Transverse colon (tissue), 4 donors: ENCODE measurements around the gene GNB1. TPM values are rescaled to one million over a fixed set of nuclear protein-coding genes. Genes with fewer than 3 reads are reported as not detected.

Experiments
- DNase-seq: peaks from one replicate; pipeline ENCODE4 v3.0.0-alpha.2; 2019
- H3K27ac ChIP-seq, 4 donors: fragments of 200-600 bp; sonication (generic); 2 replicates each; pipeline ENCODE4 v1.5.1; 2016 to 2018; ENCODE audit warnings: inconsistent platforms in 4 of 4
- H3K27me3 ChIP-seq: fragments of 200-600 bp; sonication (generic); 2 replicates; pipeline ENCODE4 v1.5.1; 2017; ENCODE audit warnings: inconsistent platforms
- H3K36me3 ChIP-seq, 4 donors: fragments of 200-600 bp; sonication (generic); 2 replicates each; pipeline ENCODE4 v1.5.1; 2017 to 2019; ENCODE audit warnings: inconsistent platforms in 4 of 4
- H3K4me1 ChIP-seq, 4 donors: fragments of 200-600 bp; sonication (generic); 2 replicates each; pipeline ENCODE4 v1.5.1; 2017 to 2020; ENCODE audit warnings: inconsistent platforms in 4 of 4
- H3K4me3 ChIP-seq, 4 donors: fragments of 200-600 bp; sonication (generic); 1 replicate in 1 of 4; 2 replicates in 3 of 4; pipeline versions ENCODE4 v1.5.1 to v1.6.1; 2017 to 2019; ENCODE audit warnings: inconsistent platforms in 4 of 4
- H3K9me3 ChIP-seq, 2 donors: fragments of 200-600 bp; sonication (generic); 2 replicates each; pipeline ENCODE4 v1.5.1; 2017 to 2019; ENCODE audit warnings: inconsistent platforms in 2 of 2
- CTCF ChIP-seq, 5 experiments: fragments of 200-600 bp in 3 of 5; fragments of 450-650 bp in 2 of 5; sonication (generic) in 3 of 5; IDR thresholded peaks; 1 replicate in 2 of 5; 2 replicates in 3 of 5; pipeline ENCODE4 v1.5.1; 2016 to 2017; ENCODE audit warnings: antibody characterized with exemption in 5 of 5, inconsistent platforms in 3 of 5, mild to moderate bottlenecking in 2 of 5, moderate library complexity in 1 of 5
- EP300 ChIP-seq: sonication (generic); formaldehyde crosslinking; IDR thresholded peaks from one replicate; pipeline ENCODE4 v1.6.1; 2017; ENCODE audit warnings: antibody characterized with exemption, low read depth
- POLR2A ChIP-seq: fragments of 450-650 bp; IDR thresholded peaks from one replicate; pipeline ENCODE4 v1.6.1; 2016; ENCODE audit warnings: antibody characterized with exemption, mild to moderate bottlenecking, moderate library complexity
- POLR2AphosphoS5 ChIP-seq, 3 donors: sonication (generic); formaldehyde crosslinking; IDR thresholded peaks; one replicate each; pipeline ENCODE4 v1.6.1; 2016; ENCODE audit warnings: antibody characterized with exemption in 3 of 3
- WGBS, 2 donors: methylation state at CpG; one replicate each; pipeline ENCODE4 v1.1.5; 2018; ENCODE audit warnings: low coverage in 1 of 2; 5-methylcytosine and 5-hydroxymethylcytosine counted together
- in situ Hi-C, 4 donors: fragments of 200-750 bp; cut with MboI; loops; one replicate each; pipeline versions ENCODE4 v1.15.0 to v1.15.1; 2017; ENCODE audit warnings: low sequenced_read_pairs in 3 of 4, low pct_ligation_motif_present in 1 of 4, low pct_unique_long_range_greater_than_20kb in 1 of 4
- intact Hi-C: fragments of 100-400 bp; cut with DNase I; formaldehyde crosslinking; loops from one replicate; pipeline ENCODE4 v1.15.1; 2023; ENCODE audit warnings: low total_unique reads
- total RNA-seq, 4 donors: library from RNA; depleted of rRNA; stranded (reverse); fragments of >200 nt; gene quantifications; one replicate each; pipeline ENCODE4 v1.1.0, GENCODE V29; 2016

Gene GNB1
- total RNA-seq, 4 donors from 2014 or later, result 123 to 191 (median 174) TPM

GRCh38 chr1:1793481-1794244 lies 97.2 kb downstream of the GNB1 start:
- intact Hi-C loops, result no loop called here
- Histone ChIP-seq H3K36me3 (peaks cover 0 to 49% (median 20%) of the 10 kb centered on the region in 4 donors), H3K27me3 (no peaks in the 10 kb centered on the region), H3K27ac (no peak overlapping the region), H3K9me3 (no peaks in the 10 kb centered on the region), H3K4me3 (no peak overlapping the region), H3K4me1 (no peaks in the 10 kb centered on the region)
- in situ Hi-C loops, result loop anchor here in 1 of 4 donors (5.0 kb wide), 1 partner anchor 49 kb away; no protein-coding TSS in a partner anchor
- 67 to 91% methylated on average over 2 to 17 of the region's 17 CpGs for WGBS, 2 donors
- TF ChIP-seq CTCF (IDR thresholded peaks at IDR 0.05), result no peak
- TF ChIP-seq POLR2A, result no peak
- no peak for TF ChIP-seq EP300
- TF ChIP-seq POLR2AphosphoS5 (IDR thresholded peaks at IDR 0.05), result no peak
- no peak for DNase-seq

GRCh38 chr1:1788646-1789431 lies 102.0 kb downstream of the GNB1 start:
- intact Hi-C loops (no loop called here), in situ Hi-C loops (loop anchor here in 2 of 4 donors (10.0 kb wide), 1 partner anchor 116 kb away; no protein-coding TSS in a partner anchor)
- H3K4me1 ChIP-seq, result peaks cover 0 to 2% (median under 1%) of the 10 kb centered on the region in 4 donors
- peaks cover 0 to 68% (median 27%) of the 10 kb centered on the region in 4 donors for H3K36me3 ChIP-seq
- 86% methylated on average over 25 of the region's 25 CpGs; no CpG with 5 or more reads in 1 of the 2 donors for WGBS, 2 donors
- no peak overlapping the region for H3K4me3 ChIP-seq
- no peaks in the 10 kb centered on the region for H3K27me3 ChIP-seq
- TF ChIP-seq CTCF (IDR thresholded peaks at IDR 0.05) (peak; percentile 7 to 50 (median 35)), EP300 (no peak)
- H3K27ac ChIP-seq, result no peak overlapping the region
- peak; percentile 48 for DNase-seq
- no peaks in the 10 kb centered on the region for H3K9me3 ChIP-seq

GRCh38 chr1:1788136-1788535 lies 102.8 kb downstream of the GNB1 start:
- no peaks in the 10 kb centered on the region for H3K9me3 ChIP-seq
- in situ Hi-C loops (loop anchor here in 2 of 4 donors (10.0 kb wide), 1 partner anchor 117 kb away; no protein-coding TSS in a partner anchor), intact Hi-C loops (no loop called here)
- WGBS, 2 donors, result 82% methylated on average over 4 of the region's 7 CpGs; no CpG with 5 or more reads in 1 of the 2 donors
- H3K36me3 ChIP-seq, result peaks cover 0 to 67% (median 27%) of the 10 kb centered on the region in 4 donors
- peaks cover 6 to 9% (median 8%) of the 10 kb centered on the region in 4 donors for H3K4me1 ChIP-seq
- no peak for DNase-seq
- no peak overlapping the region for H3K4me3 ChIP-seq
- no peak overlapping the region for H3K27ac ChIP-seq
- H3K27me3 ChIP-seq, result no peaks in the 10 kb centered on the region
- TF ChIP-seq POLR2AphosphoS5 (IDR thresholded peaks at IDR 0.05), result no peak
- TF ChIP-seq POLR2A, result no peak
- no peak for TF ChIP-seq EP300
- TF ChIP-seq CTCF (IDR thresholded peaks at IDR 0.05), result no peak
